ENCODE data around the gene KIRREL3.

The KIRREL3 gene

DNA sequence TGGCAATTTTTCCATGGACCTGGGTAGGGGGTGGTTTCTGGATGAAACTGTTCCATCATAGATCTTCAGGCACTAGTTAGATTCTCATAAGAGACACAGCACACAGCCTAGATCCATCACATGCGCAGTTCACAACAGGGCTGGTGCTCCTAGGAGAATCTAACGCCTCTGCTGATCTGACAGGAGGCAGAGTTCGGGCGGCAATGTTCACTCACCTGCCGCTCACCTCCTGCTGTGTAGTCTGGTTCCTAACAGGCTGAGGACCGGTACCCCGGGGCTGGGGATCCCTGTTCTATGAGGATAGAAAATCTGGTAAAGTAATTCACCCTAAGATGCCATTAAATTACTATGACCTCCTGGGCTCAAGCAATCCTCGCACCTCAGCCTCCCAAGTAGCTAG lies 318.0 kb downstream of the KIRREL3 start:
- DNase-seq, result no peak

- no peak for DNase-seq
Observed at GRCh38 chr11:126680700-126681099, 319.9 kb downstream of the KIRREL3 start.

GRCh38 chr11:126680131-126680530 lies 320.4 kb downstream of the KIRREL3 start:
- peak in 1 of 56 donors; percentile 81 for DNase-seq

GRCh38 chr11:126679033-126679432 lies 321.5 kb downstream of the KIRREL3 start:
- DNase-seq, result no peak

- no peak for DNase-seq
Observed at GRCh38 chr11:126676536-126676935, 324.0 kb downstream of the KIRREL3 start.

GRCh38 chr11:126673319-126673718 lies 327.3 kb downstream of the KIRREL3 start:
- DNase-seq, result no peak

DNA sequence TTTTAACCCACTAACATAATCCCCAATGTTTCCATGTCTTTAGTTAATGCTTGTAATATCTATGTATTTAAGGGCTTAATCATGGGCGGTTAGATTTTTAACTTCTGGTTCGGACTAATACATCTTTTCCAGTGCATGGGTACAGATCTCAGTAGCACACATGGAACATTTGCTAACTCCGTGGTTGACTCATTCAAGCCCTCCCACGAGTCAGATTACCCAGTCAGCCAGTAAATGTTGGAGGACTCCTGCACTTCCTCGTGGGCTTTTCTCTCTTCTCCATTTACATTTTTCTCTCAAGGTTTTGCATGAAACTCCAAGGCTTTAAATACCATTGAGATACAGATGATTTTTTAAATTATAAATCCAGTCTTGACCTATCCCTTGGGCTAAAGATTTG lies 331.2 kb downstream of the KIRREL3 start:
- peak in 5 of 56 donors; percentile 11 to 27 (median 19) for DNase-seq

GRCh38 chr11:126664643-126665042 lies 335.9 kb downstream of the KIRREL3 start:
- no peak for DNase-seq

- no peak for DNase-seq
Observed at GRCh38 chr11:126663749-126664592, 336.6 kb downstream of the KIRREL3 start.

- peak in 1 of 56 donors; percentile 65 for DNase-seq
Observed at GRCh38 chr11:126662035-126662790, 338.4 kb downstream of the KIRREL3 start.

- DNase-seq, result peak in 1 of 56 donors; percentile 24
Observed at GRCh38 chr11:126660761-126661425, 339.7 kb downstream of the KIRREL3 start.

- DNase-seq, result no peak
Observed at GRCh38 chr11:126660321-126660720, 340.2 kb downstream of the KIRREL3 start.

DNA sequence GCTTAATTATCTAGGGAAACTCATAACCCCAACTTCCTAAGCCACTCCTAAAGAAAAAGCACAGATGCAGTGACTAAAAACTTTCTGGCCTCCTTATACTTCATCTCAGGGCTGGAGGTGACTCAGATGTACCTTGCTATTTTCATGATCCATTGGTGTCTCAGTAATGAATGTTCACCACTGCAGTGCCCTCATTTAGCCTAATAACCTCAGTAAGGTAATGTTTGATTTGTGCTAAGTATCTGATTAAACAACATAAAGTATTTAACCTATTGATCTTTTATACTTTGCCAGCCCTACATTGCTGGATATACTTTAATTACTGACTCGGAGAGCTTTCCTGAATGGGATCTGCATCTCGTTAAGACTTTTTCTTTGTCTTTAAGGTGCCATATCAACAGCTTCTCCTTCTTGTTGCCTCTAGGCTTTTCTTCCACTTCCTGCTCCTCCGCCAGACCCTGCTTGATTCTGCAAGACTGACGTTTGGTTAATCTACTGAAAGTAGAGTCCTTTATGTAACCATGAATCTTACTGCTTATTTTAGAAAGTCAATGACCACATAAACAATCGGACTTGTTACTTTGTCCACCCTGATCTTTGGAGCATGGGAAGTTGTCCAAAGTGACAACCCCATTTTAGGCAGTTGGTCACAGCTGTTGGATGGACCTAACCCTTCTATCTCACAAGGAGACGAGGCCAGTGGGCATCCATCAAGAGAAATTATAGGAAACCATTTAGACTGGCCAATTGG lies 342.1 kb downstream of the KIRREL3 start:
- no peak for DNase-seq

GRCh38 chr11:126655807-126656128 lies 344.8 kb downstream of the KIRREL3 start:
- peak in 1 of 56 donors; percentile 58 for DNase-seq

DNA sequence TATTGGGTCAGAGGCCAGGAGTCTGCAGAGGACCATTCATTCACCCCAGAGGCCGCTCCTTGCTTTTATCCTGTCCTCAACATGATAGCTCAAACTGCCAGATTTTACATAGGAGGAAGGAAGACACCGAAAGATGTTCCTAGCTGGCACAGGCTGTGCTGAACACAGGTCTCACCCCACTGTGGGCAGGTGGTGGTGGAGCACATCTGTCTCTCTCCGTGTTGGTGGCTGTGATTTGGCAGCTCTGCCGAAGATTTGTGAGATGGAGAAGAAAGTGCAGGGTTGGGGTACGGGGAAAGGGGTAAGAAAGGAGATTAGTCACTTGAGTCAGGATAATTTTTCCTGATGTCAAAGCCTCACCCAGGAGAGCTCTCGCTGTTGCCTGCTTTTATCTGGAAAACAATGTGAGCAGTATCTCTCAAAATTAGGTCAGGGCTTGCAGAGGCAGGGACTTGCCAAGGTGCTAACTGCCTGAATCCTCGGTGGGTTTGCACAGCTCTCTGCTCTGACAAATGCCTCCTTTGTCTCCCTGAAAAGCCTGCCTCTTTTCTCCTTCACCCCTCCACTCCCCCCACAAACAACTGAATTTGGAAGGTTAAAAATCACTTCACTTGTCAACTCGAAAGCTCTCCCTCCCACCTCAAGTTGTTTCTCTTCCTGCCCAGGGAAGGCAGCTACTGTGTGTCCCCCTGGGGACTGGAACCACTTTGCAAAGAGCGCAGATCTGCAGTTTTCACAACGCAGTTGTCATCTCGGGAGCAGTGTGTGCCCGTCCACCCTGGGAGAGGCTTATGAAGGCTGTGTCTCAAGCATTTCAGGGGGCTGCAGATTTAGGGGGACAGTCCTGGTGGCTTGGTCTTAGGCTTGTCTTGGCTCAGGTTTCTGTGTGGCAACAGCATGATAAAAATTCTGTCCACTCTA lies 345.4 kb downstream of the KIRREL3 start:
- DNase-seq, result peak in 42 of 56 donors; percentile 12 to 84 (median 58)

DNA sequence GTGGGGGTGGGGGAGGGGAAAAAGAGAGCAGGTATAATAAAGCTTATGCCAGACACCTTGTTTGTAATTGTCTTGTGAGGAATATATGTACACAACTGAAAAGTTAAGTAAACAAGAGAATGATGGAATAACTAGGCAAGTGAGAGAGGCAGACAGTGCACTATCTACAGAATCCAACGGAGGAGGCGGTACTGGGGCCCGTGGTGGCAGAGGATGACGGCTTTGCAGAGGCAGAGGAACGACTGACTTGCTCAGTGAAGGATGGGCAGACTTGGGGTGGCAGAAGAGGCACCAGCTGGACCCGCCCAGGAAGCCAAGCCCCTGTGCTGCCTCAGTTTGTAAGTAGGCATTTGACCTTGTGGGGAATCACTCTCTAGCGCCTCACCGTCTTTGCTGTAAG lies 347.5 kb downstream of the KIRREL3 start:
- no peak for DNase-seq

GRCh38 chr11:126647735-126648134 lies 352.8 kb downstream of the KIRREL3 start:
- no peak for DNase-seq

- DNase-seq, result no peak
Observed at GRCh38 chr11:126646701-126647557, 353.6 kb downstream of the KIRREL3 start.

DNA sequence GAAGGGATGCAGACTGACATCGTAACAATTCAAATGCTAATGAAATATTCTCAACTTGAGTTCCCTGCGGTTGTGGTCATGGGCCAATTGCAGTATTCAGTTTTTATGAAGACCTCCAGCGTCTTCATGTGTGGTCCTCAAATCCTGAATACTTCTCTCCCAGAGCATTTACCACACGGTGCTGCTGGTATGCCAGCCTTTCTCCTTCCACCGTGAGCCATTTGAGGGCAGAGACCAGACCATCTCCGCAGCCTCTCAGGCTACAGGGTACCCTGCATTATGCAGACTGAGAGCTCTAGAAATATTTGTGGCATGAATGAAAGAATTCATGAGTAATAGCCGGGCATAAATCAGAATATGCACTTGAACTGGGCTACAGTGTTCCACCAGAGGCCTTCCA lies 355.4 kb downstream of the KIRREL3 start:
- no peak for DNase-seq
